Heart left ventricle (tissue), 13 donors: ENCODE measurements around the gene EOGT.

Source experiments
- CTCF ChIP-seq, 12 donors: fragments of 200-600 bp; sonication (generic) in 4 of 12; IDR thresholded peaks; one replicate each; pipeline versions ENCODE4 v1.5.0 to v1.8.0; 2018 to 2022; ENCODE audit warnings: antibody characterized with exemption in 12 of 12, mild to moderate bottlenecking in 5 of 12
- POLR2A ChIP-seq, 2 donors: fragments of 450-650 bp; IDR thresholded peaks; one replicate each; pipeline ENCODE4 v1.6.1; 2017; ENCODE audit warnings: antibody characterized with exemption in 2 of 2, mild to moderate bottlenecking in 2 of 2, moderate library complexity in 2 of 2
- donor health status: ischemic (EF 13 %, LVEDD 7.1; RV severe dilation, severe dysfunction).
- donor health status: DM: no; HTN: yes; CAD: no.
- donor health status: DM: no; HTN: no; CAD: no.
- donor health status: ischemic (EF 25% LVEDD 6.9; RV normal size, moderate dysfunction).
- donor health status: ischemic (EF 25% LVEDD 5.7; RV mildly dilated, moderate dysfunction).
- donor health status: ischemic (EF 35%, LVEDD 5.7; RV mildly dilated, moderate dysfunction).
- donor health status: nonischemic (EF 11% LVEDD 7.7; RV severe dilation, severe dysfunction).
- donor health status: DM: yes; HTN: yes; CAD: no.
- donor health status: PGD.
- donor health status: ischemic (EF 29% LVEDD 5.4; RV normal size, mild dysfunction).
- donor health status: nonischemic (EF 23%, LVEDD 6.1; RV moderate dilation, normal function).

GRCh38 chr3:68935778-68936177 lies 77.7 kb downstream of the EOGT start:
- TF ChIP-seq CTCF (IDR thresholded peaks at IDR 0.05) (no peak), POLR2A (IDR thresholded peaks at IDR 0.05) (no peak)
